Fibroblast of peridontal ligament (primary cell): ENCODE data around the gene WNT1.

ENCODE experiments used
- DNase-seq: peaks from one replicate; pipeline ENCODE4 v3.0.0-alpha.2; 2010; ENCODE audit errors: extremely low read depth

The WNT1 gene

GRCh38 chr12:49000346-49000745 lies 22.2 kb downstream of the WNT1 start:
- no peak for DNase-seq

GRCh38 chr12:49008943-49009342 lies 30.8 kb downstream of the WNT1 start:
- DNase-seq: no peak

- no peak for DNase-seq
Observed at GRCh38 chr12:49010092-49010668, 32.1 kb downstream of the WNT1 start.

GRCh38 chr12:49012739-49013138 lies 34.6 kb downstream of the WNT1 start:
- DNase-seq: no peak

- DNase-seq: no peak
Observed at GRCh38 chr12:49013428-49013827, 35.3 kb downstream of the WNT1 start.

- DNase-seq: peak; percentile 71
Observed at GRCh38 chr12:49014547-49014946, 36.4 kb downstream of the WNT1 start.

- no peak for DNase-seq
Observed at GRCh38 chr12:49015196-49015595, 37.1 kb downstream of the WNT1 start.

GRCh38 chr12:49017891-49018260 lies 39.8 kb downstream of the WNT1 start:
- peak; percentile 61 for DNase-seq

GRCh38 chr12:49018261-49019119 lies 40.4 kb downstream of the WNT1 start, which contains the start of gene PRKAG1:
PRKAG1 (minus strand) TSS chr12:49018776; CDS start chr12:49018740, 36 bp downstream.
- peak; percentile 97 for DNase-seq

- no peak for DNase-seq
Observed at GRCh38 chr12:49019120-49019430, 41.0 kb downstream of the WNT1 start.

GRCh38 chr12:49019443-49020324 lies 41.6 kb downstream of the WNT1 start:
- peak; percentile 49 for DNase-seq

- DNase-seq: no peak
Observed at GRCh38 chr12:49020441-49020840, 42.3 kb downstream of the WNT1 start.

GRCh38 chr12:49021292-49021915 lies 43.3 kb downstream of the WNT1 start:
- no peak for DNase-seq

- DNase-seq: no peak
Observed at GRCh38 chr12:49022558-49023178, 44.5 kb downstream of the WNT1 start.

GRCh38 chr12:49023812-49024211 lies 45.7 kb downstream of the WNT1 start:
- DNase-seq: no peak

- DNase-seq: no peak
Observed at GRCh38 chr12:49024543-49024942, 46.4 kb downstream of the WNT1 start.

GRCh38 chr12:49025463-49025862 lies 47.3 kb downstream of the WNT1 start:
- no peak for DNase-seq

GRCh38 chr12:49026101-49026500 lies 48.0 kb downstream of the WNT1 start:
- DNase-seq: no peak

GRCh38 chr12:49026678-49027480 lies 48.8 kb downstream of the WNT1 start:
- DNase-seq: no peak

GRCh38 chr12:49027846-49028555 lies 49.9 kb downstream of the WNT1 start:
- no peak for DNase-seq
